ENCODE measurements around the gene BTNL9. TPM values are rescaled to one million over a fixed set of nuclear protein-coding genes. Genes with fewer than 3 reads are reported as not detected.

BTNL9 gene
- total RNA-seq, 2 donors from 2014 or later = 10.7 to 20.5 TPM

DNA sequence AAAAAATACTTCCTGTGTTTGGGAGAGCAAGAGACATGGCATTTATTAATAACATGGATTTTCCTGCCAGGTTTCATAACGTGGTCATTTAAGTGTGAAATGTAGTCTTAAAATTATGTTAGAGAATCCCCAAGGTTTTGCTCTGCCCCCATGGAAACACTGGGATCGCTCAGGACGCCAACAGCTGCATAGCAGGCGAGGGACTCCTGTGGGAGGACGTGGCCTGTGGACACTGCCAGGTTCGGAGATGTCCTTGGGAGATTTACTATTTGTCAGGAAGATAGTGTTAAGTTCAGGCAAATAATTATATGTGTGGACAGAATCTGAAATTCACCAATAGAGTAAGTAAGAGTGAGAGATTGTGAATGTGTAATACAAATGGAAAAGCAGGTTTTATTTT, 977 bp downstream of the BTNL9 start:
- TF ChIP-seq, protein P1, sequence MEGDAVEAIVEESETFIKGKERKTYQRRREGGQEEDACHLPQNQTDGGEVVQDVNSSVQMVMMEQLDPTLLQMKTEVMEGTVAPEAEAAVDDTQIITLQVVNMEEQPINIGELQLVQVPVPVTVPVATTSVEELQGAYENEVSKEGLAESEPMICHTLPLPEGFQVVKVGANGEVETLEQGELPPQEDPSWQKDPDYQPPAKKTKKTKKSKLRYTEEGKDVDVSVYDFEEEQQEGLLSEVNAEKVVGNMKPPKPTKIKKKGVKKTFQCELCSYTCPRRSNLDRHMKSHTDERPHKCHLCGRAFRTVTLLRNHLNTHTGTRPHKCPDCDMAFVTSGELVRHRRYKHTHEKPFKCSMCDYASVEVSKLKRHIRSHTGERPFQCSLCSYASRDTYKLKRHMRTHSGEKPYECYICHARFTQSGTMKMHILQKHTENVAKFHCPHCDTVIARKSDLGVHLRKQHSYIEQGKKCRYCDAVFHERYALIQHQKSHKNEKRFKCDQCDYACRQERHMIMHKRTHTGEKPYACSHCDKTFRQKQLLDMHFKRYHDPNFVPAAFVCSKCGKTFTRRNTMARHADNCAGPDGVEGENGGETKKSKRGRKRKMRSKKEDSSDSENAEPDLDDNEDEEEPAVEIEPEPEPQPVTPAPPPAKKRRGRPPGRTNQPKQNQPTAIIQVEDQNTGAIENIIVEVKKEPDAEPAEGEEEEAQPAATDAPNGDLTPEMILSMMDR (IDR thresholded peaks at IDR 0.05) = no peak
- no peaks in the 10 kb centered on the region for H3K4me1 ChIP-seq (ENCODE audit: control insufficient read depth in 1 of 2, low read depth in 2 of 2)
- no peaks in the 10 kb centered on the region for H3K9me3 ChIP-seq
- H3K4me3 ChIP-seq = no peak overlapping the region
- DNase-seq (ENCODE audit: low spot score) (no peak), ATAC-seq (ENCODE audit: insufficient number of reproducible peaks, low FRiP score, low read depth) (no peak)
- no peak overlapping the region for H3K27ac ChIP-seq
- H3K27me3 ChIP-seq (replicated peaks; ENCODE audit: insufficient read depth) = no peaks in the 10 kb centered on the region
- H3K36me3 ChIP-seq = no peaks in the 10 kb centered on the region

DNA sequence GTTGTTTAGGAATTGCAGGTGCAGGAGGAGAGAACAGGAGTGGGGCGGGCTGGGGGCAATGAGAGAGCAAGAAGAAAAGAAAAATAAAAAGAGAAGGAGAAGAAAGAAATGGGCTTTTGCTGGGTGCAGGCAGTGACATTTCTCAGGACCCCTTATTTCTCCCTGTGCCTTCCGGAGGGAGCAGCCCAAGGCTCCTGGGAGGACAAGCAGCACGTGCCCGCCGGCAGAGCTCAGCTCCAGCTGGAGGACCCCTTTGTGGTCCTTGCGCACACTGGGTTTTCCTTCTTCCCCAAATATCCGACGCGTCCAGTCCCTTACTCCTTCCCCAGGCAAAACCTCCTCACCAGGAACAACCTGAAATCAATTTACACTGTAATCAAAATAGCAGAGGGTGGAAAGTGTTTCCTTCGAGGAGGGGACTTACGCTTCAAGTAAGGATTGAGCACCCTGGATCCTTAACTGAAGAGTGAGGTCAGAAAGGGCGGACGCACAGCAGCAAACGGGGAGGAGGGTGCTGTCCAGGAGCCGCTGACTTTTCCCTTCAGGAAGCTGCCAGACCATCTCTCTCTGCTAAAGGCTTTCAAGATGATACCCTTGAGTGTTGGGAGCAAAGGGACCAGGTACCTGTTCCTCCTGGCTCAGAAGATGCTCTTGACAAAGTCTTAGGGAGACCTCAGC, 2.1 kb downstream of the BTNL9 start:
- no peaks in the 10 kb centered on the region for H3K36me3 ChIP-seq
- H3K9me3 ChIP-seq = no peaks in the 10 kb centered on the region
- H3K4me1 ChIP-seq (ENCODE audit: control insufficient read depth in 1 of 2, low read depth in 2 of 2) = no peaks in the 10 kb centered on the region
- H3K27ac ChIP-seq = no peak overlapping the region
- H3K4me3 ChIP-seq = no peak overlapping the region
- no peaks in the 10 kb centered on the region for H3K27me3 ChIP-seq (replicated peaks; ENCODE audit: insufficient read depth)
- ATAC-seq (ENCODE audit: insufficient number of reproducible peaks, low FRiP score, low read depth) (no peak), DNase-seq (ENCODE audit: low spot score) (no peak)
- TF ChIP-seq, protein P1 (IDR thresholded peaks at IDR 0.05) = no peak

DNA sequence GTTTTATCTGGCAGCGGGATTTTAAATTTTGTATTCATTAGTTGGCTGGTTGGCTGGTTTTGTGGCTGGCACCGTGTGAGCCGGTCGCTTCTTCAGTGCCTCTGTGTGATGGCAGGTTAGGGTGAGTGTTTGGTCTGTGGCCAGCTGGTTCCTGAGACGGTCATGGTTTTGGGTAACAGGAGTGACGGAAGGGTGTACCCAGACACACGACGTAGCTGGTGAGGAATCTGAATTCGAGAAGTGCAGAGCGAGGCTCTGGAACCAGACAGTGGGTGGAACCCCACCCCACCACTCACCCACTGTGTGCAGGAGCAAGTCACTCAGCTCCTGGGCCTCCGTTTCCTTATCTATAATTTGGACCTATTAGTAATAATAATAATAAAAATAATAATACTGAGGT, 2.7 kb downstream of the BTNL9 start:
- Histone ChIP-seq H3K36me3 (no peaks in the 10 kb centered on the region), H3K4me3 (no peak overlapping the region), H3K27ac (no peak overlapping the region), H3K9me3 (no peaks in the 10 kb centered on the region), H3K4me1 (ENCODE audit: control insufficient read depth in 1 of 2, low read depth in 2 of 2) (no peaks in the 10 kb centered on the region), H3K27me3 (replicated peaks; ENCODE audit: insufficient read depth) (no peaks in the 10 kb centered on the region)
- TF ChIP-seq, protein P1 (IDR thresholded peaks at IDR 0.05) = no peak
- ATAC-seq (ENCODE audit: insufficient number of reproducible peaks, low FRiP score, low read depth) (no peak), DNase-seq (ENCODE audit: low spot score) (no peak)

GRCh38 chr5:181043285-181044092, 3.4 kb downstream of the BTNL9 start:
- Histone ChIP-seq H3K27me3 (replicated peaks; ENCODE audit: insufficient read depth) (no peaks in the 10 kb centered on the region), H3K4me3 (no peak overlapping the region), H3K27ac (no peak overlapping the region), H3K4me1 (ENCODE audit: control insufficient read depth in 1 of 2, low read depth in 2 of 2) (no peaks in the 10 kb centered on the region), H3K36me3 (no peaks in the 10 kb centered on the region), H3K9me3 (no peaks in the 10 kb centered on the region)
- TF ChIP-seq, protein P1 (IDR thresholded peaks at IDR 0.05) = no peak
- no peak for ATAC-seq (ENCODE audit: insufficient number of reproducible peaks, low FRiP score, low read depth)
- DNase-seq (ENCODE audit: low spot score) = no peak

- no peak overlapping the region for H3K4me3 ChIP-seq
- H3K9me3 ChIP-seq = no peaks in the 10 kb centered on the region
- H3K4me1 ChIP-seq (ENCODE audit: control insufficient read depth in 1 of 2, low read depth in 2 of 2) = no peaks in the 10 kb centered on the region
- no peak overlapping the region for H3K27ac ChIP-seq
- no peaks in the 10 kb centered on the region for H3K36me3 ChIP-seq
- ATAC-seq (ENCODE audit: insufficient number of reproducible peaks, low FRiP score, low read depth) (no peak), DNase-seq (ENCODE audit: low spot score) (no peak)
- no peaks in the 10 kb centered on the region for H3K27me3 ChIP-seq (replicated peaks; ENCODE audit: insufficient read depth)
- TF ChIP-seq, protein P1 (IDR thresholded peaks at IDR 0.05) = no peak
These were observed 4.1 kb downstream of the BTNL9 start for GRCh38 chr5:181044093-181044599.
